RKO (cell line): ENCODE results near the gene MMP28.
A peak's percentile ranks its signal among the peaks of the same experiment; 100 is the strongest.

ENCODE experiments used
- DNase-seq: peaks from one replicate; pipeline ENCODE4 v3.0.0-alpha.2; 2016; ENCODE audit warnings: low spot score

The MMP28 gene

GRCh38 chr17:35797918-35798317 lies 2.5 kb upstream of the MMP28 start:
- no peak for DNase-seq

- DNase-seq = no peak
Observed at GRCh38 chr17:35797370-35797769, 1.9 kb upstream of the MMP28 start.

GRCh38 chr17:35796942-35797341 lies 1.5 kb upstream of the MMP28 start:
- DNase-seq = no peak

GRCh38 chr17:35795871-35796265 lies 427 bp upstream of the MMP28 start:
- DNase-seq = no peak

GRCh38 chr17:35793257-35793656 lies 2.2 kb downstream of the MMP28 start:
- no peak for DNase-seq

- DNase-seq = no peak
Observed at GRCh38 chr17:35791681-35792350, 3.6 kb downstream of the MMP28 start.

GRCh38 chr17:35790841-35791240 lies 4.6 kb downstream of the MMP28 start:
- no peak for DNase-seq

GRCh38 chr17:35788477-35789368 lies 6.7 kb downstream of the MMP28 start:
- DNase-seq = peak; percentile 49

- no peak for DNase-seq
Observed at GRCh38 chr17:35786941-35787432, 8.5 kb downstream of the MMP28 start.

- DNase-seq = no peak
Observed at GRCh38 chr17:35784895-35785294, 10.5 kb downstream of the MMP28 start.

GRCh38 chr17:35780950-35781349 lies 14.5 kb downstream of the MMP28 start:
- no peak for DNase-seq

GRCh38 chr17:35778641-35779196 lies 16.7 kb downstream of the MMP28 start:
- no peak for DNase-seq

GRCh38 chr17:35775583-35775982 lies 19.9 kb downstream of the MMP28 start:
- no peak for DNase-seq

- no peak for DNase-seq
Observed at GRCh38 chr17:35775039-35775438, 20.4 kb downstream of the MMP28 start.

- DNase-seq = no peak
Observed at GRCh38 chr17:35774499-35774898, 20.9 kb downstream of the MMP28 start.

GRCh38 chr17:35773679-35774425 lies 21.6 kb downstream of the MMP28 start:
- DNase-seq = no peak

GRCh38 chr17:35773129-35773528 lies 22.3 kb downstream of the MMP28 start:
- DNase-seq = no peak

GRCh38 chr17:35769895-35770486 lies 25.4 kb downstream of the MMP28 start:
- DNase-seq = no peak

- no peak for DNase-seq
Observed at GRCh38 chr17:35768797-35769196, 26.6 kb downstream of the MMP28 start.

GRCh38 chr17:35766903-35767510 lies 28.4 kb downstream of the MMP28 start:
- DNase-seq = peak; percentile 55

- no peak for DNase-seq
Observed at GRCh38 chr17:35766489-35766877, 29.0 kb downstream of the MMP28 start.
